ENCODE results near the gene ANKRD53. TPM values are rescaled to one million over a fixed set of nuclear protein-coding genes. Genes with fewer than 3 reads are reported as not detected.
"Not testable (repeated sequence)": the region's sequence is repeated elsewhere in the genome, so short reads cannot be mapped to it uniquely, and the experiment has no call there.

Gene ANKRD53
- total RNA-seq, 1 donor from 2014 or later: 17.6 TPM

- peak; percentile 51 for DNase-seq (ENCODE audit: low spot score)
Measured at GRCh38 chr2:71005271-71006202, 27.1 kb downstream of the ANKRD53 start.

GRCh38 chr2:71006323-71006722 lies 27.9 kb downstream of the ANKRD53 start:
- DNase-seq (ENCODE audit: low spot score): no peak

DNA sequence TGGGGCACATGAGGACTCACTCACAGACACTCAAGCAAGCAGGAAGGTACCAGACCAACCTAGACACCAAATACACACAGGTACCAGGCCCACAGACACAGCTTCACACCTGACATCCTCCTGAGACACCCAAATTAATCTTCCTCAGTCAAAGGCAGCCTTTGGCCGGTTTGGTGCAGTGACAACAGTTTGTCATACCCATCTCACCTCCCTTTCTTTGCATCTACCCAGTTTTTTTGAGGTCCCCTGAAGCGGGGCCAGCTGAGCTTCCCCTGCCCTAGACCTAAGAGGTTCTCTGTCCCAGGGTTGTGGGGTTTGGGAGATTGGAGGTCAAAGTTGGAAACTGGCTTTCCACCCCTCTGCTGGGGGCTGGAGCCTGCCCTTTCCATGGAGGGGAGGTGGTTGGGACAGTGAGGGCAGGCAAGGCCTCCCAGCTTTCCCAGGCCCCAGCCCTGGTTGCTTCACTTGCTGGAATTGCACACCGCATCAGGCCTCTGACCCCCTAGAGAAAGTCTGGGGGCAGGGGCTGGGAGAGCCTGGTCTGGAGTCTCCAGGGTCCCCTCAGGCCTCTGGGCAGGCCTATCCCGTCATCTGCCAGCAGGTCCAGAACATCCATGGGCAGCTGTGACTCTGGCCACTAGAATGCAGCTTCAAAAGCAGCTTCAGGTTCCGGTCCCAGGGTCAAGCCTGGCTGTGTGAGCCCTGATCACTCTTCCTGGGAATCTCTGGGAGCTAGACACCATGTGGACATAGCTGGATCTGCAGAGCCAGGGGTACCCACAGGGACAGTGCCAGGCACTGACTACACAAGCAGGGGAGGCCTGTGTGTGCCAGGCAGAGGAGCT lies 28.7 kb downstream of the ANKRD53 start:
- DNase-seq (ENCODE audit: low spot score): peak; percentile 59

DNA sequence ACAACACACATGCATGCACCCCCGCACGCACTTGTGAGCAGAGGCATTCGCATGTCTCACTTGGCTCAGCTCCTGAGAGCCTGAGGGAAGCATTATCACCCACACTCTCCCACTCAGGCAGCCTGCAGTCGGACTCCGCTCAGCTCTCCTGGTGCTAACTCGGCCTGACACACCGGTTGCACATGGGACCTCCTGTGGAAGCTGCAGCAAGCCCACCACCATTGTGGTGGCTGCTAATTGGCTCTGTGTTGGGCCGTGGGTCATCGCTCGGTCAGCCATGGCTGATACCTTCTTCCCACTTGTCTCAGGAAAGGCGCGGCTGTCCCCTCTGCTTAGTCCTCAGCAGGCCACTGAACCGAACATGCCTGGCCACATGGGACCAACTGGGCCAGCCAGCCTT lies 29.9 kb downstream of the ANKRD53 start:
- peak; percentile 55 for DNase-seq (ENCODE audit: low spot score)

DNA sequence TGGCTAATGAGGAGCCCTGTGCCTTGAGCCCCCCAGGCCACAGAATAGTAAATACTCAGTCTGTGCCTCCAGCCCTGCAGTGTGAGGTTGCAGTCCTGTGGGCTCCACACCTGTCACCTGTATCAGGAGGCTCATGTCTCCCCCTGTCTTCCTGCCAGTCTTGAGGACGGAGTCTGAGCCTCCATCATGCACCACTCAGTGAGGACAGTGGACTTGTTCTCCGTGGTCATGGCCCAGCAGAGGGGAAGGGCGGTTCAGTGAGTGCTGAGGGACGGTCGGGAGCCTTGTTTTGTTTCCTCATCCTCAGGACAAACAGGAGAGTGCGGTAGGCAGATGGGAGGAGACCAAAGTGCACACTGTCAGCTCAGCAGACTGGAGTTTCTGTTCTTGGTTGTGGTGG lies 33.4 kb downstream of the ANKRD53 start:
- DNase-seq (ENCODE audit: low spot score): peak; percentile 60

DNA sequence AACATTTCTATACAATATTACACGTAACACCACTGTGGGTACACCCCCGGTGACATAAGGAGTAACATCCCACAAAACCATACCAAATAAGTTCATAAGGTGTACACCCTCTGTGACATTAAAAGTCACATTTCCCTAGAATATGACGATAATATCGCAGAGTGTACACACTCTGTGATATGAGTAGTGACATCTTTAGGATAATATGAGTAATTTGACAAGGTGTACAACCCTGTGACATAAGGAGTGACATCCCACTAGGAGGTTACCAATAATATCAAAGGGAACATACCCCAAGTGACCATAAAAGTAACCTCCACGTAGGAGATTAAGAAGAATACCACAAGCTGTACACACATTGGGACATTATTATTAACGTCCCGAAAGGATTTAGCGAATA lies 40.2 kb downstream of the ANKRD53 start:
- no peak for DNase-seq (ENCODE audit: low spot score)

DNA sequence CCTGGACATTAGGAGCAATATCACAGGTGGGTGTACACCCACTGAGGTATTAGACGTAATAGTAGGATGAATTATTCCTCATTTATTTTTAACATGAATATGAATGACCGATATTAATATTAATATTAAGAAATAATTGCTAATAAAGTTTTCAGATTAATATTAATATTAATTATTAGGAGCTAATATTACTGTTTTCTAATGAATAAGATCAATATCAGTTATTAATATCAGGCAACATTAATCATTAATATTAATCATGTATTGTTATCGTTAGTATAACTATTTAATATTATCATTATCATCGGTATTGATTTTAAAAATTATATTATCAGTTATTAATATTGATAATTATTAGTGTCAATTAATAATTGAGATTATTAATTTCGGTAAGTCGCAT lies 41.6 kb downstream of the ANKRD53 start:
- not testable (repeated sequence) for DNase-seq (ENCODE audit: low spot score)

DNA sequence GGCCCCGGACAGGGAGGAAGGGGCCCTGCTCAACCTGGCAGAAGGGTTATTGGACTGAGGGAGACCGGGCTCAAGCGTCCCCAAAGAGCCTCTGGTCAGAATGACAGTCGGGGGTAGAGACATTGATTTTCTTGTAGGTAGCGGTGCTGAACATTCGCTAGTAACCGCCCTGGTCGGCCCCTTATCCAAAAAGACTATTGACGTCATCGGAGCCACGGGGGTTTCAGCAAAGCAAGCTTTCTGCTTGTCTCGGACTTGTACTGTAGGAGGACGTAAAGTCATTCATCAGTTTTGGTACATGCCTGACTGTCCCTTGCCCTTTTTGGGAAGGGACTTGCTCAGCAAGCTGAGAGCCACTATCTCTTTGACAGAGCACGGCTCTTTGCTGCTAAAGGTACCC lies 43.0 kb downstream of the ANKRD53 start:
- not testable (repeated sequence) for DNase-seq (ENCODE audit: low spot score)

GRCh38 chr2:71023553-71024243 lies 45.3 kb downstream of the ANKRD53 start:
- DNase-seq (ENCODE audit: low spot score): not testable (repeated sequence)

Other genes starting within 250 kb of the ANKRD53 start
- 3.3 TPM for gene ADD2, start 210.4 kb upstream of the ANKRD53 start, total RNA-seq
- not detected for gene FIGLA, start 188.0 kb upstream of the ANKRD53 start, total RNA-seq
- 0.48 TPM for gene CLEC4F, start 158.0 kb upstream of the ANKRD53 start, total RNA-seq
- gene CD207, start 142.8 kb upstream of the ANKRD53 start, total RNA-seq: 0.29 TPM
- 2.0 TPM for gene VAX2, start 78.1 kb upstream of the ANKRD53 start, total RNA-seq
- gene ATP6V1B1, start 42.7 kb upstream of the ANKRD53 start, total RNA-seq: 2.4 TPM
- gene TEX261, start 16.2 kb downstream of the ANKRD53 start, total RNA-seq: 86.8 TPM
- 112 TPM for gene NAGK, start 90.0 kb downstream of the ANKRD53 start, total RNA-seq
- gene MCEE, start 151.6 kb downstream of the ANKRD53 start, total RNA-seq: 15.2 TPM
- gene MPHOSPH10, start 152.0 kb downstream of the ANKRD53 start, total RNA-seq: 26.9 TPM
- 1.3 TPM for gene PAIP2B, start 248.5 kb downstream of the ANKRD53 start, total RNA-seq